HuH-7 (cell line): ENCODE measurements around the gene CAMK2D.
"Not testable (repeated sequence)": the region's sequence is repeated elsewhere in the genome, so short reads cannot be mapped to it uniquely, and the experiment has no call there.

Experiments used
- DNase-seq: peaks from one replicate; pipeline ENCODE4 v3.0.0; 2011; ENCODE audit warnings: low spot score

CAMK2D gene

GRCh38 chr4:113730467-113731216, 30.9 kb downstream of the CAMK2D start:
- DNase-seq = no peak

- DNase-seq = no peak
These were observed 33.7 kb downstream of the CAMK2D start for GRCh38 chr4:113727802-113728201.

GRCh38 chr4:113725963-113726362, 35.6 kb downstream of the CAMK2D start:
- no peak for DNase-seq

GRCh38 chr4:113718252-113718651, 43.3 kb downstream of the CAMK2D start:
- DNase-seq = no peak

GRCh38 chr4:113711883-113712662, 49.5 kb downstream of the CAMK2D start:
- DNase-seq = no peak

GRCh38 chr4:113708250-113708649, 53.3 kb downstream of the CAMK2D start:
- no peak for DNase-seq

GRCh38 chr4:113707048-113707447, 54.5 kb downstream of the CAMK2D start:
- DNase-seq = no peak

GRCh38 chr4:113705097-113705496, 56.4 kb downstream of the CAMK2D start:
- not testable (repeated sequence) for DNase-seq

GRCh38 chr4:113702596-113702995, 58.9 kb downstream of the CAMK2D start:
- not testable (repeated sequence) for DNase-seq

- DNase-seq = no peak
These were observed 60.4 kb downstream of the CAMK2D start for GRCh38 chr4:113701169-113701568.

- DNase-seq = no peak
These were observed 60.9 kb downstream of the CAMK2D start for GRCh38 chr4:113700602-113701150.

- no peak for DNase-seq
These were observed 61.8 kb downstream of the CAMK2D start for GRCh38 chr4:113699772-113700171.

- no peak for DNase-seq
These were observed 64.1 kb downstream of the CAMK2D start for GRCh38 chr4:113697429-113697828.

- DNase-seq = no peak
These were observed 66.0 kb downstream of the CAMK2D start for GRCh38 chr4:113695328-113696169.

- no peak for DNase-seq
These were observed 67.5 kb downstream of the CAMK2D start for GRCh38 chr4:113694008-113694407.

GRCh38 chr4:113692809-113693411, 68.6 kb downstream of the CAMK2D start:
- DNase-seq = no peak

GRCh38 chr4:113691676-113692075, 69.9 kb downstream of the CAMK2D start:
- no peak for DNase-seq

- DNase-seq = no peak
These were observed 72.1 kb downstream of the CAMK2D start for GRCh38 chr4:113689394-113689793.

- no peak for DNase-seq
These were observed 74.3 kb downstream of the CAMK2D start for GRCh38 chr4:113687067-113687718.

- DNase-seq = not testable (repeated sequence)
These were observed 76.4 kb downstream of the CAMK2D start for GRCh38 chr4:113685157-113685556.

GRCh38 chr4:113684534-113685091, 76.9 kb downstream of the CAMK2D start:
- DNase-seq = peak; percentile 24
